MCF 10A (cell line): ENCODE measurements around the gene MACROD1. TPM values are rescaled to one million over a fixed set of nuclear protein-coding genes. Genes with fewer than 3 reads are reported as not detected.

Experiments used
- BruUV-seq: library from RNA; stranded (reverse); fragments of 400-500 nt; replicated peaks from 2 replicates; lab custom pipeline; 2021; lab: Mats Ljungman, UMichigan
- CTCF ChIA-PET: fragments of 300-600 bp; sonication (Branson Sonifier 250); formaldehyde crosslinking; extraction: SDS; loops from one replicate; lab custom pipeline; 2021; ENCODE audit warnings: antibody characterized with exemption, inconsistent platforms; lab: Yijun Ruan, JAX
- POLR2A ChIA-PET: fragments of 300-600, 350-650 bp; sonication (Branson Sonifier 250); formaldehyde crosslinking; extraction: SDS; loops from one replicate; lab custom pipeline; 2020; ENCODE audit warnings: antibody characterized with exemption, inconsistent platforms; lab: Yijun Ruan, JAX
- DNase-seq: peaks from one replicate; pipeline ENCODE4 v3.0.0-alpha.2; 2018; ENCODE audit not compliant: unreplicated experiment
- H3K27ac Mint-ChIP-seq: one replicate; pipeline ENCODE4 v1.8.0; 2022; ENCODE audit warnings: mild to moderate bottlenecking, low read depth, mixed read lengths; ENCODE audit not compliant: unreplicated experiment
- H3K27me3 Mint-ChIP-seq: one replicate; pipeline ENCODE4 v1.8.0; 2022; ENCODE audit warnings: mixed read lengths; ENCODE audit not compliant: insufficient read depth, unreplicated experiment
- H3K36me3 Mint-ChIP-seq: one replicate; pipeline ENCODE4 v1.8.0; 2022; ENCODE audit warnings: mild to moderate bottlenecking, moderate library complexity, mixed read lengths; ENCODE audit not compliant: insufficient read depth, unreplicated experiment
- H3K4me1 Mint-ChIP-seq: one replicate; pipeline ENCODE4 v1.8.0; 2022; ENCODE audit warnings: mixed read lengths; ENCODE audit not compliant: insufficient read depth, unreplicated experiment
- H3K4me3 Mint-ChIP-seq: one replicate; pipeline ENCODE4 v1.8.0; 2022; ENCODE audit warnings: mild to moderate bottlenecking, moderate library complexity, mixed read lengths; ENCODE audit not compliant: unreplicated experiment
- H3K9me3 Mint-ChIP-seq: one replicate; pipeline ENCODE4 v1.8.0; 2022; ENCODE audit warnings: mixed read lengths; ENCODE audit not compliant: unreplicated experiment
- intact Hi-C: fragments of 100-400 bp; cut with micrococcal nuclease; formaldehyde crosslinking; loops from 2 replicates; pipeline ENCODE4 v1.14.1; 2022
- total RNA-seq: library from RNA; stranded (reverse); gene quantifications from 2 replicates; pipeline ENCODE4 v1.2.3, GENCODE V29; 2022
- TF ChIP-seq, protein P1 (sequence below): fragments of 200-600 bp; IDR thresholded peaks from one replicate; pipeline ENCODE4 v1.8.0; 2022; ENCODE audit warnings: antibody characterized with exemption, mild to moderate bottlenecking; ENCODE audit not compliant: unreplicated experiment

MACROD1 gene
- total RNA-seq, 1 experiment from 2014 or later, result 15.1 TPM

DNA sequence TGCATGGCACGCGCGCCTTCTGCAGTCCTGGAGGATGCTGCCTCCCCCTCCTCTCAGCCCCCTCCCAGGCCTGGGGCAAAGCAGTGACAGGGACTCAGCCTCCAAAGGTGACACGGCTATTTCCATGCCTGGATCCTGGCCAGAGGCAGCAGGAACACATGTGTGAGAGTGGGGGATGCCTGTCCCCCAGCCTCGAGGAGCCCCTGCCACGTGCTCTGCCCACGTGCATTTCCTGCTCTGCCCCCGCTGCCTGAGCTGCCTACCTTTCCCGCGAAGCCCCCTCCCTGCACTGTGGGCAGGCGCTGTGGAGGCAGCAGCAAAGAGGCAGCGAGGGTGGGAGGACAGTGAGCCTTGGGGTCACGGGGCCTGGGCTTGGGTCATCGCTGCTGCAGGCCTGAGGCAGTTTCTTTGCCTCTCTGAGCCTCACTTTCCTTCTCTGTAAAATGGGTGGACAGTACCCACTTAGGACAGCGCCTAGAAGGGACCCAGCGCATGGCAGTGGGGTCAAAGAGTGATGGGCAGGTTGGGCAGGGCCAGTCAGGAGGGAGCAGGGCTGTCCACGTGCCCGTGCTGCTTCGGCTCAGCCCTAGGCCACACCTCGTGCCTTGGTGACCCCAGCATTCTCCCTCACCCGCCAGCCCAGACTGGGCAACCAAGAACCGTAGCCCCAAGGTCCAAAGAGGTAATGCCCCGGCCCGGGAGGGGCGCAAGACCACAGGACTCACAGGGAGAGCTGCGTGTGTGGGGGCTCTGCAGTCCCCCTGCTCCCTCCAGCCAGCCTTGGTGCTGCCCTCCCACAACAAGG lies 81.6 kb downstream of the MACROD1 start:
- no peaks in the 10 kb centered on the region for H3K27me3 Mint-ChIP-seq
- no peaks in the 10 kb centered on the region for H3K36me3 Mint-ChIP-seq
- TF ChIP-seq, protein P1, sequence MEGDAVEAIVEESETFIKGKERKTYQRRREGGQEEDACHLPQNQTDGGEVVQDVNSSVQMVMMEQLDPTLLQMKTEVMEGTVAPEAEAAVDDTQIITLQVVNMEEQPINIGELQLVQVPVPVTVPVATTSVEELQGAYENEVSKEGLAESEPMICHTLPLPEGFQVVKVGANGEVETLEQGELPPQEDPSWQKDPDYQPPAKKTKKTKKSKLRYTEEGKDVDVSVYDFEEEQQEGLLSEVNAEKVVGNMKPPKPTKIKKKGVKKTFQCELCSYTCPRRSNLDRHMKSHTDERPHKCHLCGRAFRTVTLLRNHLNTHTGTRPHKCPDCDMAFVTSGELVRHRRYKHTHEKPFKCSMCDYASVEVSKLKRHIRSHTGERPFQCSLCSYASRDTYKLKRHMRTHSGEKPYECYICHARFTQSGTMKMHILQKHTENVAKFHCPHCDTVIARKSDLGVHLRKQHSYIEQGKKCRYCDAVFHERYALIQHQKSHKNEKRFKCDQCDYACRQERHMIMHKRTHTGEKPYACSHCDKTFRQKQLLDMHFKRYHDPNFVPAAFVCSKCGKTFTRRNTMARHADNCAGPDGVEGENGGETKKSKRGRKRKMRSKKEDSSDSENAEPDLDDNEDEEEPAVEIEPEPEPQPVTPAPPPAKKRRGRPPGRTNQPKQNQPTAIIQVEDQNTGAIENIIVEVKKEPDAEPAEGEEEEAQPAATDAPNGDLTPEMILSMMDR, result no peak
- H3K9me3 Mint-ChIP-seq, result no peaks in the 10 kb centered on the region
- BruUV-seq, result no TSS peak
- DNase-seq, result no peak
- ChIA-PET POLR2A (no interaction called here), CTCF (no interaction called here)
- intact Hi-C loops, result no loop called here
- H3K27ac Mint-ChIP-seq, result no peak overlapping the region
- no peaks in the 10 kb centered on the region for H3K4me1 Mint-ChIP-seq
- no peak overlapping the region for H3K4me3 Mint-ChIP-seq

DNA sequence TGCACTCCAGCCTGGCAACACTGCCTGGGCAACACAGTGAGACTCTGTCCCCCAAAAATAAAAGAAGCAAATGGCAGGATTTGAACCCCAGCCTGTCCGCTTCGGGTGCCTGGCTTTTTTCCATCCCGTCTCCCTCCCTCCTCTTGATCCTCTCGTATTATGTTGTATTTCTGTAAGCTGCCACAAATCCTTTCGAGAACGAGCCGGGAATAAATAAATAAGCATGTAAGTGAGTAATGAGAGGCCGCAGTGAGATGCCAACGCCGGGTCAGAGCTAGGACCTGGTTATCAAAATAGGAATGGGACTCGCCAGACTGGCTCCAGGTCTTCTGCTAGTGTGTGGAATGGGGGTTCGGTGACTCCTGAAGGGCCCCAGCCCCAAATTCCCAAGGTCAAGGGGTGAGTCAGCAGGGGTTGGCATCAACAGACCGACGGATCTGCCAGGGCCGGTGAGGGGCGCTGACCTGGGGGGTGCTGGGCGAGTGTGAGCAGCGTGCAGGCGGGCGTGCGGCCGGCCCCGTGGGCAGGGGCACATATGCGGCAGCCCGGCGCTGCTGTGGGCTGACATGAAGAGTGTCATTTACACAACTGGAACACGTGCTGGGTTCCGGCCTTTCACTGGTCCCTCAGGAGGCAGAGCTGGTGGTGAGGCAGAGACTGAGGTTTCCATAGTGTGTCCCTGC lies 82.4 kb downstream of the MACROD1 start:
- Mint-ChIP-seq H3K27ac (no peak overlapping the region), H3K4me1 (no peaks in the 10 kb centered on the region), H3K4me3 (no peak overlapping the region), H3K27me3 (no peaks in the 10 kb centered on the region), H3K36me3 (no peaks in the 10 kb centered on the region), H3K9me3 (no peaks in the 10 kb centered on the region)
- intact Hi-C loops, result no loop called here
- no peak for DNase-seq
- TF ChIP-seq, protein P1, result no peak
- ChIA-PET POLR2A (interaction anchor here (1.1 kb wide), 1 partner anchor 11 kb away, joined by 3 read pairs; no protein-coding TSS in a partner anchor), CTCF (no interaction called here)
- BruUV-seq, result no TSS peak

DNA sequence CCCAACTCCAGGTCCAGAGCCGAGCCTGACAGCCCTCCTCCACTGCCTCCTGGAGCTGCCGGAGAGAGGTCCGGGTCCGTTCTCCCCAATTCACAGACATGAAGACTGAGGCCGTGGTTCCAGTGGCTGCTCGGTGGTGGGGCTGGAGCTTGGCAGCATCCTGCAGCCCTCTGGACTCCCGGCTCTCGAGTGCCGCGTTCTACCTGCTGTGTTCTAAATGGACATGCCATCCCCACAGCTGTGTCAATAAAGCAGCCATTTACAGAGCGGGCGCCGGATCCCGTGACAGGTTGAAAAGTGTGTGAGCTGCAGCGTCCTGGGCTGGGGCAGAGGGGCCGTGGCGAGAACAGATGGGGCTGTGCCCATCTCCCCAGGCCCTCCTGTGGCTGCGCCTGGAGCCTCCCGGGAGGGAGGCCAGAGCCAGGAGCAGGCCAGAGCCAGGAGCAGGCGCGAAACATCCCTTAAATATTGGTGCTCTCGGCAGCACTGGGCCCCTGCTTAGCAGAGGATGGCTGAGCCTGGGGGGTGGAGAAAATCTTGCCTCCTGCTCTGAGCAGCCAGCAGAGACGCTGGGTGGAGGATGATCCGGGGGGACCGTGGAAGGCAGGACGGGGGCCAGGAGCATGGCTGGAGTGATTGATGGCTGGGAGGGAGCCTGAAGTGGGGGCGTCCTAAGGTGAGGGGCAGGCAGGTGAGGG lies 84.0 kb downstream of the MACROD1 start:
- intact Hi-C loops, result no loop called here
- Mint-ChIP-seq H3K36me3 (no peaks in the 10 kb centered on the region), H3K27me3 (no peaks in the 10 kb centered on the region), H3K27ac (no peak overlapping the region), H3K4me1 (no peaks in the 10 kb centered on the region), H3K4me3 (no peak overlapping the region), H3K9me3 (no peaks in the 10 kb centered on the region)
- BruUV-seq, result no TSS peak
- no peak for DNase-seq
- CTCF ChIA-PET, result no interaction called here
- POLR2A ChIA-PET, result interaction anchor here (1.1 kb wide), 1 partner anchor 10 kb away, joined by 3 read pairs; no protein-coding TSS in a partner anchor
- TF ChIP-seq, protein P1, result no peak

DNA sequence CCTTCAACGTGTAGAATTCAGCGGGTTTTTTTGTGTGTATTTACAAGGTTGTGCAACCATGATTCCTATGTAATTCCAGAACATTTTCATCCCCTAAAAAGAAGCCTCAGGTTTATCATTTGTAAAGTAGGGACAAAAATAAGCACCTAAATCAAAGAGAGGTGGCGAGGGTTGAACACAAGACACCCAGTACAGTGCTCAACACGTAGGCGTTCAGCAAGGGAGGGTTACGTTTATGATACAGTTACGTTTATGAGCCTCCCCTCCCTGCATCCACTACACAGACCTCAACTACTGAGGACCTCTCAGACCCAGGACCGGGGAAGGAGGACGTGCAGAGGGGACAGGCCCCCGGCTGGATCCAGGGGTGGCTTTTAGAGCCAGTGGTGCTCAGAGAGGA lies 85.5 kb downstream of the MACROD1 start:
- no peak for DNase-seq
- Mint-ChIP-seq H3K27me3 (no peaks in the 10 kb centered on the region), H3K9me3 (no peaks in the 10 kb centered on the region), H3K4me3 (no peak overlapping the region), H3K27ac (no peak overlapping the region), H3K36me3 (peaks cover 6% of the 10 kb centered on the region), H3K4me1 (no peaks in the 10 kb centered on the region)
- no TSS peak for BruUV-seq
- ChIA-PET CTCF (no interaction called here), POLR2A (no interaction called here)
- intact Hi-C loops, result no loop called here
- TF ChIP-seq, protein P1, result no peak
